Left colon (tissue), 2 donors: Measurements from ENCODE around the gene ZNF599. TPM values are rescaled to one million over a fixed set of nuclear protein-coding genes. Genes with fewer than 3 reads are reported as not detected.

Experiments
- total RNA-seq, 2 donors: library from RNA; stranded (reverse); fragmentation: NEBNext Ultra II Directional; extraction: Animal tissue kit (Norgen Biotek cat#: 25700); gene quantifications; one replicate each; pipeline ENCODE4 v1.2.1, GENCODE V29; 2021
- donor health status: DM: no; HTN: no; CAD: no.
- donor health status: DM: yes; HTN: yes; CAD: no.

Gene ZNF599
- total RNA-seq, 2 donors from 2014 or later, result 3.6 to 3.8 TPM

Other genes with a start within 250 kb of the ZNF599 start
- gene SCGB2B2, start 96.1 kb downstream of the ZNF599 start, total RNA-seq, result under 1 TPM; 0.59 to 0.61 TPM
- gene ZNF302, start 95.5 kb downstream of the ZNF599 start, total RNA-seq, result 10 to 100 TPM; 14.6 to 15.4 TPM
- 10 to 100 TPM in 1 of 2 donors, 1 to 10 TPM in 1; 8.4 to 10.1 TPM for gene ZNF181, start 39.0 kb downstream of the ZNF599 start, total RNA-seq
- gene ZNF30, start 153.7 kb upstream of the ZNF599 start, total RNA-seq, result 1 to 10 TPM; 2.2 to 2.7 TPM
- 1 to 10 TPM; 5.8 to 6.4 TPM for gene ZNF792, start 191.0 kb upstream of the ZNF599 start, total RNA-seq
- gene GRAMD1A, start 227.1 kb upstream of the ZNF599 start, total RNA-seq, result 10 to 100 TPM; 17.1 to 32.3 TPM